PC-9 (cell line): ENCODE measurements around the gene NUF2.

ENCODE experiments used
- CTCF ChIP-seq: fragments of 200-600 bp; sonication (generic); conservative IDR thresholded peaks from 2 replicates; pipeline ENCODE4 v1.6.1; 2017; ENCODE audit warnings: mixed run types, antibody characterized with exemption, mild to moderate bottlenecking, moderate library complexity
- EZH2 ChIP-seq: fragments of 200-600 bp; sonication (generic); IDR thresholded peaks from 2 replicates; pipeline ENCODE4 v1.8.0; 2017; ENCODE audit warnings: antibody characterized with exemption, low read depth

- TF ChIP-seq CTCF: no peak
- TF ChIP-seq EZH2: no peak
Observed at GRCh38 chr1:163365186-163365585, 43.4 kb downstream of the NUF2 start.
